ENCODE measurements around the gene CCDC167. TPM values are rescaled to one million over a fixed set of nuclear protein-coding genes. Genes with fewer than 3 reads are reported as not detected.

CCDC167 gene
- total and polyA plus RNA-seq, 7 donors: 11.5 to 50.8 (median 15.7) TPM

DNA sequence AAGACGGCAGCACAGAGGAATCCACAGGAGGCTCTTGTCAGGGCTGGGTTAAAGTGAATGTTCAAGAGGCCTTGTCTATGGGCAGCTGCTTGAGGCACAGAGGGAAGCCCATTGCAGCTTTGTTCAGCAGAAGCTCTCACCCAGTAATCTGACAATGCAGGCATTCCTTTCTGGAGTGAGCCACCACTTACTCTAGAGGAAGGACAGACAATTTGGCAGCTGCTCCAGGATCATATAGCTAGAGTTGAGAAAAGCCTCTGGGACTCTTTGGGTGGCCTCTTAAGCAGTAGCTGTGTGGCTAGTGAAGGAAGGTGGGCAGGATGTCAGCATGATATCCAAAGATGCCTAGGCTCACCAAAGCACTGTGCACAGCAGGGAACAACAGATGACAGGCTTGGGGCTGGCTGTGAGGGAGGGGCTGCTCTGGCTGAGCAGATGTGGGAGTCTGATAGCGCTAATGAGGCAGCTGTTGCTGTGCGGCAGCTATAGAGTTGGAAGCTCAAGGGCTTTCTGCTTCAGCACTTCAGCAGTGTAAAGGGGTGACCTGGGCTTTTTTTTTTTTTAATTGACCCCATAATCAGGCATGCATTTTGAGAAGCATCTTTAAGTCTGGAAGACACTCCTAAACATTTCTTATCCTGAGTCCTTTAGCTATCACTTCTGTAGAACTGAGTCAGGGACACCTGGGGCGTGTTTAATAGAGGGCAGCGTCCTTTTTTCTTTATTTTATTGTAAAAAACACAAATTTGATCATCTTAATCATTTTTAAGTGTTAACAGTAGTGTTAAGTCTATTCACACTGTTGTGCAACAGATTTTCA, 39.5 kb downstream of the CCDC167 start:
- TF ChIP-seq, protein P1, sequence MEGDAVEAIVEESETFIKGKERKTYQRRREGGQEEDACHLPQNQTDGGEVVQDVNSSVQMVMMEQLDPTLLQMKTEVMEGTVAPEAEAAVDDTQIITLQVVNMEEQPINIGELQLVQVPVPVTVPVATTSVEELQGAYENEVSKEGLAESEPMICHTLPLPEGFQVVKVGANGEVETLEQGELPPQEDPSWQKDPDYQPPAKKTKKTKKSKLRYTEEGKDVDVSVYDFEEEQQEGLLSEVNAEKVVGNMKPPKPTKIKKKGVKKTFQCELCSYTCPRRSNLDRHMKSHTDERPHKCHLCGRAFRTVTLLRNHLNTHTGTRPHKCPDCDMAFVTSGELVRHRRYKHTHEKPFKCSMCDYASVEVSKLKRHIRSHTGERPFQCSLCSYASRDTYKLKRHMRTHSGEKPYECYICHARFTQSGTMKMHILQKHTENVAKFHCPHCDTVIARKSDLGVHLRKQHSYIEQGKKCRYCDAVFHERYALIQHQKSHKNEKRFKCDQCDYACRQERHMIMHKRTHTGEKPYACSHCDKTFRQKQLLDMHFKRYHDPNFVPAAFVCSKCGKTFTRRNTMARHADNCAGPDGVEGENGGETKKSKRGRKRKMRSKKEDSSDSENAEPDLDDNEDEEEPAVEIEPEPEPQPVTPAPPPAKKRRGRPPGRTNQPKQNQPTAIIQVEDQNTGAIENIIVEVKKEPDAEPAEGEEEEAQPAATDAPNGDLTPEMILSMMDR (IDR thresholded peaks at IDR 0.05): no peak
- DNase-seq (no peak), ATAC-seq (no peak)
- WGBS, 3 donors: 86 to 88% (median 87%) methylated on average over 5 of the region's 5 CpGs
- Histone ChIP-seq H3K27me3 (ENCODE audit: insufficient read depth in 3 of 3, low read length in 2 of 3) (no peaks in the 10 kb centered on the region), H3K4me3 (no peak overlapping the region), H3K4me1 (no peaks in the 10 kb centered on the region), H3K36me3 (ENCODE audit: insufficient read depth in 1 of 2, low read depth in 1 of 2) (peaks cover 20 to 87% of the 10 kb centered on the region in 2 donors), H3K27ac (no peak overlapping the region), H3K9me3 (no peaks in the 10 kb centered on the region)
- intact Hi-C loops (cut with DNase I): no loop called here

DNA sequence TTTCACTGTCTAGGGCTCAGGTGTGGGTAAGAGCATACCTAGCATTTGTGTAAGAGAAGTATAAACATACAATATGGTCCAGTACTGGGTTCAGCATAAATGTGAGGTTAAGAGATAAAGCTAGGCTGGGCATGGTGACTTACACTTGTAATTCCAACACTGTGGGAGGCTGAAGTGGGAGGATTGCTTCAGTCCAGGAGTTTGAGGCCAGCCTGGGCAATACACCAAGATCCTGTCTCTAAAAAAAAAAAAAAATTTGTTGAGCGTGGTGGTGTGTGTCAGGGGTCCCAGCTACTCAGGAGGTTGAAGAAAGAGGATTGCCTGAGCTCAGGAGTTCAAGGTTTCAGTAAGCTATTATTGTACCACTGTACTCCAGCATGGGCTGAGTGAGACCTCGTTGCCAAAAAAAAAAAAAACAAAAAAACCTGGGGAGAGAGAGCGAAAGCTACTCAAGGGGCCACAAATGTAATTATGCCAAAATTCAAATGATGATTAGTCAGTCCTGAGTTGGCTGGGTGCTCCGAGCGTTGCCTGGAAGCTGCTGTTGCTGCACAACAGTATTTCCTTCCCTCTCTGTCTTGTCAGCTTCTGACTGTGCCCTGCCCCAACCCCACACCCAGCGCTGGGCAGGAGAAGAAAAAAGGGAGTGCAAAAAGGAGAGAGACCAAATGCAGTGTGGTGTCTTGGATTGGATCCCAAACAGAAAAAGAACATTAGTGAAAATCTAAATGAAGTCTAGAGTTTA, 42.7 kb downstream of the CCDC167 start:
- Histone ChIP-seq H3K9me3 (no peaks in the 10 kb centered on the region), H3K27ac (no peak overlapping the region), H3K27me3 (ENCODE audit: insufficient read depth in 3 of 3, low read length in 2 of 3) (no peaks in the 10 kb centered on the region), H3K4me3 (no peak overlapping the region), H3K36me3 (ENCODE audit: insufficient read depth in 1 of 2, low read depth in 1 of 2) (peaks cover 23 to 94% of the 10 kb centered on the region in 2 donors), H3K4me1 (no peaks in the 10 kb centered on the region)
- ATAC-seq: no peak
- intact Hi-C loops (cut with DNase I): no loop called here
- 68 to 76% (median 74%) methylated on average over 6 of the region's 6 CpGs for WGBS, 3 donors
- DNase-seq: peak in 1 of 2 donors; percentile 26
- TF ChIP-seq, protein P1 (IDR thresholded peaks at IDR 0.05): no peak

DNA sequence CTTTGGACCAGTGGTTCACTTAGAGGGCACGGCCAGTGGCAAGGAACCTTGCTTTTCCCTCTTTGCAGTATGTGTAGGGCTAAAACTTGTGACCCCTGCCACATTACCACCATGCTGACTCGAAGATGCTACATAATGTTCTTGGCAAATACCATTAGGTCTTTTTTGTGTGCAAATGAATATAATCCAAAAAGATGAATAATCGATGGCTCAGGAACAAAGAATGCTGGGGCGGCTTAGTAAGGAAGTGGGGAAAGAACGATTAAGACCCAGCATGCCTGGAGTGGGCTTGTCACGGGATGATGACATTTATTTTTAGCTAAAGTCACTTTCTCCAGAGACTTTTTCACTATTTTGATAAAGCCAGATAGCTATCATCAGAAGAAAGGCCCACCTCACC, 43.6 kb downstream of the CCDC167 start:
- H3K4me3 ChIP-seq: no peak overlapping the region
- TF ChIP-seq, protein P1 (IDR thresholded peaks at IDR 0.05): no peak
- ATAC-seq (no peak), DNase-seq (no peak)
- no peak overlapping the region for H3K27ac ChIP-seq
- no peaks in the 10 kb centered on the region for H3K27me3 ChIP-seq (ENCODE audit: insufficient read depth in 3 of 3, low read length in 2 of 3)
- H3K36me3 ChIP-seq (ENCODE audit: insufficient read depth in 1 of 2, low read depth in 1 of 2): peaks cover 24 to 94% of the 10 kb centered on the region in 2 donors
- 86 to 92% (median 88%) methylated on average over 6 of the region's 6 CpGs for WGBS, 3 donors
- H3K9me3 ChIP-seq: no peaks in the 10 kb centered on the region
- H3K4me1 ChIP-seq: no peaks in the 10 kb centered on the region
- intact Hi-C loops (cut with DNase I): no loop called here

DNA sequence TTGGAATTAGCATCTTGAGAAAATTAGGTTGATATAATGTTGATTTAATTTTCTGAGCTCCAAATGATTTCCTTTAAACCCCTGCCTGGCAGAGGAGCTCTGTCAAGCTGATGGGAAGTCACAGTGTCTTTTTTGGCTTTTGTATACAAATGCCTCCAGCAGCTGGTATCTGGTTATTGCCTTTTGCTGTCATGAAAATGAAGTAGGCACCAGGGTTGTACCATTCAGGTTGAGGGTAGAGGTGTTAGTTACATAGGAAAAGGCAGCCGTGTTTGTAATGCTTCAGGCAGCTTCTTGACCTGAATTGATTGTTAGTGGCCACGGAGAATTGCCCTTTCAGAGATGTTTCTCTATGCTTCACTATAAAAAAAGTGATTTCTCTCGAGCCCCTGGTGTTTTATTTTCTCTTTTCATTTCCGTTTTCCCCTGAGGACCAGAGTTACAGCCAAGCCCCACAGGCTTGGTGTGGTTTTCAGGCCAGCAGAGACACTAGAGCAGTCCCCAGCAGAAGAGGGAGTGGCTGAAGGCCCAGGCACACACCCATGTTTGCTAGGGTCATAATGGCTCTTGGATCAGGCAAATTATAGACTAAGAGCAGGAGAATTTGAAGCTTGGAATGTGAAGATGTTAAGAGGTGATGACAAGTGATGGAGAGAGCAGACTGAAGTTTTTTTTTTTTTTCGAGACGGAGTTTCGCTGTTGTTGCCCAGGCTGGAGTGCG, 45.1 kb downstream of the CCDC167 start:
- DNase-seq: no peak
- Histone ChIP-seq H3K4me3 (no peak overlapping the region), H3K27me3 (ENCODE audit: insufficient read depth in 3 of 3, low read length in 2 of 3) (no peaks in the 10 kb centered on the region), H3K36me3 (ENCODE audit: insufficient read depth in 1 of 2, low read depth in 1 of 2) (peaks cover 21 to 94% of the 10 kb centered on the region in 2 donors), H3K27ac (no peak overlapping the region), H3K4me1 (no peaks in the 10 kb centered on the region), H3K9me3 (no peaks in the 10 kb centered on the region)
- intact Hi-C loops (cut with DNase I): no loop called here
- TF ChIP-seq, protein P1 (IDR thresholded peaks at IDR 0.05): no peak
- 86 to 90% (median 88%) methylated on average over 8 of the region's 8 CpGs for WGBS, 3 donors
- no peak for ATAC-seq
